Neuronal stem cell (in vitro differentiated cells): ENCODE data around the gene USP31.

ENCODE experiments used
- DNase-seq: peaks from one replicate; pipeline ENCODE4 v3.0.0-alpha.2; 2013; ENCODE audit warnings: low spot score
- H2AFZ ChIP-seq: one replicate; pipeline ENCODE4 v1.6.1; 2013; ENCODE audit warnings: mild to moderate bottlenecking, low read length, inconsistent platforms
- H2AK5ac ChIP-seq: 2 replicates; pipeline ENCODE4 v1.6.1; 2013; ENCODE audit warnings: low read depth, mild to moderate bottlenecking, inconsistent platforms, low read length, moderate library complexity, mixed read lengths
- H2BK120ac ChIP-seq: 2 replicates; pipeline ENCODE4 v1.6.1; 2013; ENCODE audit warnings: low read depth, mild to moderate bottlenecking, inconsistent platforms, low read length, moderate library complexity, mixed read lengths
- H2BK12ac ChIP-seq: one replicate; pipeline ENCODE4 v1.6.1; 2013; ENCODE audit warnings: low read length, inconsistent platforms
- H2BK15ac ChIP-seq: 2 replicates; pipeline ENCODE4 v1.6.1; 2013; ENCODE audit warnings: mild to moderate bottlenecking, low read length, inconsistent platforms, mixed read lengths
- H2BK5ac ChIP-seq: one replicate; pipeline ENCODE4 v1.6.1; 2013; ENCODE audit warnings: inconsistent platforms, mild to moderate bottlenecking, low read length, moderate library complexity
- H3K14ac ChIP-seq: one replicate; pipeline ENCODE4 v1.6.1; 2013; ENCODE audit warnings: low read length, inconsistent platforms
- H3K18ac ChIP-seq: 2 replicates; pipeline ENCODE4 v1.6.1; 2013; ENCODE audit warnings: low read length, inconsistent platforms
- H3K23ac ChIP-seq: 2 replicates; pipeline ENCODE4 v1.6.1; 2013; ENCODE audit warnings: low read depth, mild to moderate bottlenecking, mixed read lengths, low read length, inconsistent platforms; ENCODE audit not compliant: poor library complexity
- H3K27ac ChIP-seq: replicated peaks from 3 replicates; pipeline ENCODE4 v1.5.1; 2013; ENCODE audit warnings: low read length, inconsistent platforms
- H3K27me3 ChIP-seq, 3 experiments: 2 replicates each; pipeline ENCODE4 v1.6.1; 2013; ENCODE audit warnings: low read length in 3 of 3, mild to moderate bottlenecking in 2 of 3, inconsistent platforms in 1 of 3, low read depth in 1 of 3, mixed read lengths in 1 of 3, moderate library complexity in 1 of 3; ENCODE audit not compliant: control insufficient read depth in 3 of 3, insufficient read depth in 3 of 3
- H3K36me3 ChIP-seq, 2 donors: replicated peaks in 1 of 2; 2 replicates each; pipeline ENCODE4 v1.6.1; 2013; ENCODE audit warnings: low read length in 2 of 2; ENCODE audit not compliant: control insufficient read depth in 2 of 2, insufficient read depth in 2 of 2
- H3K4ac ChIP-seq: 2 replicates; pipeline ENCODE4 v1.6.1; 2013; ENCODE audit warnings: inconsistent platforms, mild to moderate bottlenecking, low read length, moderate library complexity
- H3K4me1 ChIP-seq, 2 donors: 1 replicate in 1 of 2; 2 replicates in 1 of 2; pipeline ENCODE4 v1.6.1; 2013; ENCODE audit warnings: low read length in 2 of 2, low read depth in 1 of 2; ENCODE audit not compliant: control insufficient read depth in 2 of 2, insufficient read depth in 1 of 2
- H3K4me2 ChIP-seq: one replicate; pipeline ENCODE4 v1.6.1; 2013; ENCODE audit warnings: mild to moderate bottlenecking, low read length, inconsistent platforms; ENCODE audit not compliant: insufficient read depth, poor library complexity, severe bottlenecking
- H3K4me3 ChIP-seq, 2 donors: 2 replicates each; pipeline ENCODE4 v1.5.1; 2013; ENCODE audit warnings: low read length in 2 of 2, mild to moderate bottlenecking in 2 of 2, inconsistent platforms in 1 of 2, moderate library complexity in 1 of 2
- H3K79me1 ChIP-seq: one replicate; pipeline ENCODE4 v1.6.1; 2013; ENCODE audit warnings: low read depth, mild to moderate bottlenecking, inconsistent platforms, low read length, moderate library complexity
- H3K9ac ChIP-seq: one replicate; pipeline ENCODE4 v1.6.1; 2013; ENCODE audit warnings: mild to moderate bottlenecking, low read depth, low read length, inconsistent platforms; ENCODE audit not compliant: poor library complexity
- H3K9me3 ChIP-seq, 2 donors: replicated peaks in 1 of 2; 2 replicates each; pipeline versions ENCODE3 to v1.6.1; 2013; ENCODE audit warnings: low read length in 2 of 2, mild to moderate bottlenecking in 2 of 2, inconsistent platforms in 1 of 2, low read depth in 1 of 2, mixed read lengths in 1 of 2, moderate library complexity in 1 of 2; ENCODE audit not compliant: control insufficient read depth in 2 of 2, insufficient read depth in 1 of 2
- H4K8ac ChIP-seq: one replicate; pipeline ENCODE4 v1.6.1; 2013; ENCODE audit warnings: low read depth, mild to moderate bottlenecking, inconsistent platforms, low read length, moderate library complexity
- H4K91ac ChIP-seq: one replicate; pipeline ENCODE4 v1.6.1; 2013; ENCODE audit warnings: low read length, low read depth, mild to moderate bottlenecking, inconsistent platforms; ENCODE audit not compliant: poor library complexity
- WGBS, 2 donors: extraction: QIAGEN DNeasy Blood & Tissue Kit; methylation state at CpG; one replicate each; pipeline ENCODE4 v1.1.7; 2013; ENCODE audit warnings: missing lambda C conversion rate in 2 of 2, mixed read lengths in 1 of 2; ENCODE audit not compliant: insufficient read length in 2 of 2, insufficient replicate concordance in 1 of 2; ENCODE audit errors: extremely low coverage in 2 of 2; 5-methylcytosine and 5-hydroxymethylcytosine counted together

USP31 gene

DNA sequence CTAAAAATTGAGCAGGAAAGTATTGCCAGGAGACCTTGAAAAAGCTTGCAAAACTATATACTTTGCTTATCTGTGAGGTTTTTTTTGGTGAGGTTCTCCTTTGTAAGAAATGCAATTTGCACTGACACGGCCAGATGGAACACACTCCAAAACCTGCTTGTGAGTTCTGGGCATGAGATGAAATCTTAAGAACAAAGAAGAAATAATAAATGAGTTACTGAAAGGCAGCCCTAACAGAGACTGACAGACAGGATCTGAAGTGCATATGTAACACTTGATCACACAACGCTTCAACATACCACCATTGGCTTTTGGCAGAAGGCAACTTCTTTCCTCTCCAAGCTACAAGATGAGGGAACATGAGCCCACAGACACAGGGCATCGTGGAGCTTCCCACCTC is 82.6 kb downstream of the USP31 start:
- Histone ChIP-seq H3K9me3 (no peaks in the 10 kb centered on the region), H3K4me2 (no peak overlapping the region), H3K36me3 (peaks cover 22 to 52% of the 10 kb centered on the region in 2 donors), H3K9ac (no peak overlapping the region), H4K91ac (no peak overlapping the region), H3K4ac (no peak overlapping the region), H3K14ac (no peak overlapping the region), H3K23ac (no peak overlapping the region), H3K79me1 (no peaks in the 10 kb centered on the region), H3K27ac (no peak overlapping the region), H2BK120ac (no peak overlapping the region), H2AFZ (no peak overlapping the region), H2AK5ac (no peak overlapping the region), H2BK15ac (no peak overlapping the region), H2BK12ac (no peak overlapping the region), H2BK5ac (no peak overlapping the region), H3K4me1 (no peaks in the 10 kb centered on the region), H3K27me3 (no peaks in the 10 kb centered on the region), H3K4me3 (no peak overlapping the region), H4K8ac (no peak overlapping the region), H3K18ac (no peak overlapping the region)
- no peak for DNase-seq
- no CpG with 5 or more reads among the region's 3 CpGs for WGBS, 2 donors

DNA sequence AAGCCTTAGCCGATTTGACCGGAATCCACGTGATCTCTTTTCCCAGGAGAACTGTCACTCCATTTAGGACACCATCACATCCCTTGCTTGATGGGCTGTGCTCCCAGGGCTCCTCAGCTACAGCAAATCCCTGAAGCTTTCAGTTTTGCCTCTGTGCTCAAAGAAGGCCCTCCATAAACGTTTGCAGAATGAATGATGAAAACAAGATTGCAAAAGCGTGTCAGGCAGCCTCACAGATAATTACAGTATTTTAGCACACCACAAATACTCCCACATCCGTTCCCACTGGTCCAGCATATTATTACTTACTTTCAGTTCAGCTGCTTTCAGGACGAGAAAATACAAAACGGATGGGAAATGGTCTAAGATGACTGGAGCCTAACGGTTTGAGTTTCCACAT is 84.6 kb downstream of the USP31 start:
- Histone ChIP-seq H2BK12ac (no peak overlapping the region), H3K14ac (no peak overlapping the region), H3K4me1 (peaks cover 0 to 3% of the 10 kb centered on the region in 2 donors), H3K27ac (no peak overlapping the region), H4K8ac (no peak overlapping the region), H3K23ac (no peak overlapping the region), H2BK15ac (no peak overlapping the region), H3K4me3 (no peak overlapping the region), H3K36me3 (peaks cover 17 to 36% of the 10 kb centered on the region in 2 donors), H3K27me3 (no peaks in the 10 kb centered on the region), H2AK5ac (no peak overlapping the region), H3K79me1 (no peaks in the 10 kb centered on the region), H3K4me2 (no peak overlapping the region), H3K9ac (no peak overlapping the region), H3K9me3 (no peaks in the 10 kb centered on the region), H4K91ac (no peak overlapping the region), H2BK120ac (no peak overlapping the region), H3K4ac (no peak overlapping the region), H3K18ac (no peak overlapping the region), H2AFZ (no peak overlapping the region), H2BK5ac (no peak overlapping the region)
- no peak for DNase-seq
- WGBS, 2 donors: no CpG with 5 or more reads among the region's 9 CpGs

- Histone ChIP-seq H3K4me2 (no peak overlapping the region), H3K14ac (no peak overlapping the region), H2BK12ac (no peak overlapping the region), H3K23ac (no peak overlapping the region), H3K4ac (no peak overlapping the region), H2BK15ac (no peak overlapping the region), H3K4me1 (peaks cover 0 to 12% of the 10 kb centered on the region in 2 donors), H4K8ac (no peak overlapping the region), H3K27me3 (no peaks in the 10 kb centered on the region), H2AFZ (no peak overlapping the region), H2BK120ac (no peak overlapping the region), H3K9me3 (no peaks in the 10 kb centered on the region), H3K4me3 (no peak overlapping the region), H4K91ac (no peak overlapping the region), H3K18ac (no peak overlapping the region), H3K36me3 (peaks cover 2 to 15% of the 10 kb centered on the region in 2 donors), H3K79me1 (no peaks in the 10 kb centered on the region), H3K9ac (no peak overlapping the region), H3K27ac (no peak overlapping the region), H2BK5ac (no peak overlapping the region), H2AK5ac (no peak overlapping the region)
- no peak for DNase-seq
- no CpG with 5 or more reads among the region's 5 CpGs for WGBS, 2 donors
These were observed 86.7 kb downstream of the USP31 start for GRCh38 chr16:23062524-23062923.

- no peak overlapping the region for H3K4ac ChIP-seq
- no peak overlapping the region for H3K18ac ChIP-seq
- no peak overlapping the region for H3K23ac ChIP-seq
- H3K4me2 ChIP-seq: no peak overlapping the region
- peaks cover 0 to 12% of the 10 kb centered on the region in 2 donors for H3K4me1 ChIP-seq
- no peak for DNase-seq
- no peak overlapping the region for H2AK5ac ChIP-seq
- H3K79me1 ChIP-seq: no peaks in the 10 kb centered on the region
- no peaks in the 10 kb centered on the region for H3K9me3 ChIP-seq
- no peak overlapping the region for H2BK5ac ChIP-seq
- no peak overlapping the region for H2BK120ac ChIP-seq
- H3K27me3 ChIP-seq: no peaks in the 10 kb centered on the region
- no peak overlapping the region for H2BK12ac ChIP-seq
- H3K9ac ChIP-seq: no peak overlapping the region
- H2BK15ac ChIP-seq: no peak overlapping the region
- no peak overlapping the region for H4K91ac ChIP-seq
- no peak overlapping the region for H3K14ac ChIP-seq
- H3K36me3 ChIP-seq: peaks cover 0 to 7% of the 10 kb centered on the region in 2 donors
- H3K4me3 ChIP-seq: no peak overlapping the region
- no peak overlapping the region for H2AFZ ChIP-seq
- H3K27ac ChIP-seq: no peak overlapping the region
- no peak overlapping the region for H4K8ac ChIP-seq
- WGBS, 2 donors: no CpG with 5 or more reads among the region's 7 CpGs
These were observed 87.6 kb downstream of the USP31 start for GRCh38 chr16:23061669-23062068.
